HG03097 (cell line): ENCODE data around the gene GSS.

ENCODE experiments used
- ATAC-seq: cut with Tn5 transposase; IDR thresholded peaks from one replicate; pipeline ENCODE4 v1.9.1; 2021; ENCODE audit not compliant: unreplicated experiment, low FRiP score

GSS gene

DNA sequence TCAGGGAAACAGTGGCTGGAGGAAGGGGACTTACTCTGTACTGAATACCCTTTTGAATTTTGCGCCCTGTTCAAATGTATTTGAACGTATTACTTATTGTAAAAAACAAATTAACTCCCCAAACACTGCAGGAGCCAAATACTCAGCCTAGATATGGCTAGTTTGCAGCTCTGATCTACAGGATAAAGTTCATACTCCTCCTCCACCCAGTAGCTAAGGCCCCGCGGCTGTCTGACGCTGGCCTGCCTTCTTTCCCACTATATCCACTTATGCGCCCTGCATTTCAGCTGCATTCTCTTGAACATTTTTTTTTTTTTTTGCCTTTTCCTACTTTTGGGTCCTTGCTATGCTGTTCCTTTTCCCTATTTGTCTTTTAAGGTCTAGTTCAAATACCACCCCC, 6.5 kb downstream of the GSS start:
- ATAC-seq: no peak

DNA sequence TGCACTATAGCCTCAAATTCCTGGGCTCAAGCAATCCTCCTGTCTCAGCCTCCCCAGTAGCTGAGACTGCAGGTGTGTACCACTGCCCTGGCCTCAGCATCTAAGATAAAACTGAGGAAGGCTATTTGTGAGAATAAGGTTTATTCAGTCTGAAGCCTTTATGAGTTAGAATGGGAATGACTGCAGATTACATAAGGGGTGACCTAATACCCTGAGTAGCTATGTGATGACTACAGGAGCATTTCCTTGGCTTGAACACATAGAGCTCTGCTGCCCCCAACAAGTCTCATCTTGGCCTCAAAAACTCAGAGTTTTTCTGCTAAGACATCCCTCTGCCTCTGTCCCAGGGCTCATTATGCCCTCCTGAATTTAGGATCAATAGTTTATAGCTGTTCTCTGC, 7.6 kb downstream of the GSS start:
- ATAC-seq: no peak

DNA sequence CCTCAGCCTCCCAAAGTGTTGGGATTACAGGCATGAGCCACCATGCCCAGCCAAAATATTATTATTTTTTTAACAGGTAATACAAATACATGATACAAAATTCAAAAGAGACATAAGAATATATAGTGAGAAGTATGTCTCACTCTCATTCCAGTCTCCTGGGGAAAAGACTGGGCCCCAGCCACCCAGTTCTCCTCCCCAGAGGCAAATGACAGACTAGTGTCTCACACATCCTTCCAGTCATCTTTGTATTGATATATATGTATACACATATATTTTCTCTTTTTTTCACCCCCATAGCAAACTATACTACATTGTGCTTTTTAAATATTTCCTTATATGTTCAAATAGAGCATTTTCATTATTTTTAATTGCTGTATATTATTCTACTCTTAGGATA, 8.3 kb downstream of the GSS start:
- no peak for ATAC-seq

DNA sequence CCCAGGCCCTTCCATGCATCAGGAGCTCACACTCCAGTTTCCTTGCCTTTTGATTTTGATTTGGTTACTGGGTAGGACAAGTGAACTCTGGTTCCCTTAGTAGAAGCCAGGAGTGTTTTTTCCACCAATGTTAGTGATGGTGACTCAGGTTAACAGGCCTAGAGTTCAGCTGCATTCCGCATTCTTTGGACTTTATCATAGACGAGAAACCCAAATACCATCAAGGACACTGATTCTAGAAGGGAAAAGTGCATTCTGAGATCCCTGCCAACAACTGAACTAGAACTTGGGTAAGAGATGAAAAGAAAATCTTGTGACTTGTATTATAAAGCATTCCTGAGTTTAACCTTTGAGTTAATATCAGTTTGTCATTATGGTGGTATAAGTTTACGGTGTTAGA, 8.9 kb downstream of the GSS start:
- no peak for ATAC-seq

DNA sequence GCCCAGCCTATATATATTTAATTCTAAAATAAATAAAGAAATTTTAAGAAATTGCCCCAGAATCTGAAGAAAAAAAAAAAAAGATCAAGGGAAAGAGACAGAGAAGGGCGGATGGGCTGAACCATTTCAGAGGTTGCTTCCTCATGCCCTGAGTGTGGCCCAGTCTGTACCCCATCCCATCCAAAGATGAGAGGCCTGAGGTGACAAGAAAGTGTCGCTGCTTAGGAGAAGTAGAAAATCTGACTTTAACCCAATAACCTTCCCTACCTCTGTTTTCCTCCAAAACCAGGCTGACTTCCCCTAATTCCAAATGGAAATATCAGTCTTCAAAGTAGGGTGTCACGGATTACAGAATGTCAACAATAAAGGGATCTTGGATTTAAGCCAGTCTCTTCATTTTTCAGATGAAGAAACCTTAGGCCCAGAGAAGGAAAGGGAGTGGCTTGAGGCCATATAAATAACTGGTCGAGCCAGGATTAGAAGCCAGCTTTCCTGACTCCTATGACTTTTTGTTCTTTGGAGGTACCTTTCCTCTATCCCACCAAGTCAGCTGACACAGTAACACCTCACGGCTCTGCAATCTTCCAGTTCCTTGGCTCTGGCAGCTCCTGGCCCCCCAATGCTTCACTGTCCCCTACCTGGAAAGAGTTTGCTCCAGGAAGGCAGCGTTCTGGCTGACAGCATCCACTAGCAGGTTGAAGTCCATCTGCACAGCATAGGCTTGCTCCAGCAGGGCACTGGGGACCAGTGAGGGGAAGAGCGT, 10.1 kb downstream of the GSS start:
- ATAC-seq: no peak

DNA sequence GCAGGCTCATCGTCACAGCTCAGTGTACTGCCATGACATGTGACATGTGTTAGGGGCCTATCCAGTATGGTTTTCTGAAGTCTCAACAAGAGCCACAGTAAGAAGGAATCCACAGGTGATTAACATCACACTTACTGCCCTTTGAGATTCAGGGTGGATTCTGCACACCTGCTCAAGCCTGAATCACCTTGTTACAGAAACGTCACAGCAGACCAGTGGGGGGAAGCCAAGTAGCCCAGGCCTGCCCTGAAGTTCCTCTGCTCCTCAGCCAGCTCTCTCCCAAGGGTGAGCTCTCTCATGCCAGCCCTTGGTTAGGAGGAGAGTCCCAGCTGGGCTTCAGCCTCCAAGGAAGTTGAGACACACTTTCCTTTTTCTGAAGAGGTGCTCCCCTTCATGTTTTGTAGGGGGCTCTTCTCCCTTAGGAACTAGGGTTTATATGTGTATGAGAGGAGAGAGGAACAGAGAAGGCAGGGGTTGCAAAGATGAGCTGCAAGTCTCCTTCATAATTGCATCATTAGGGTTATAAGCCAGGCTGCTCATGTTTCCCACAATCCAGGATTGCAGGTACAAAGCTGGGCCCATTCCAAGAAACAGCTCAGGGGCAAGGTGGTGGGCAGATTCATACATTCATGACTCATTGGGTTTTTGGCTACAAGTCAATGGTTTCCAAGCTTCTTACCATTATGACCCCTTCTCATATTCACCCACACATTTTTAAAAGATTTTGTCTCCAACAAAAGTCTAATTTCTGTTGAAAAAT, 11.6 kb downstream of the GSS start:
- no peak for ATAC-seq

DNA sequence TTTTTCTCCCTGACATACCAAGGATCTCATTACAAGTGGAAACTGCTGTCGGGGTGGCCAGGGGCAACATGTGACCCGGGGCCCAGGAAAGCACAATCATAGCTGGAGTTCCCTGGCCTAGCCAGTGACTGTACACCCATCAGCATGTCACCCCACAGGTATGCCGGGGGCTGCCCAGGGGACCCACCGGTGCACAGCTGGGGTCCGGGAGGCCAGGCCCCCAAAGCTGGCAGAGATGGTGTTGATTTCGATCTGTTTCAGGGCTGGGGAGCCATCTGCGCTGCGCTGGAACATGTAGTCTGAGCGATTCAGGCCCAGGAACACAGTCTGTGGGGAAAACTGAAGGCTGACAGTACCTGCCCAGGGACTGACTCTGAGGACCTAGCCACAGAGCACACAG, 13.3 kb downstream of the GSS start:
- no peak for ATAC-seq

DNA sequence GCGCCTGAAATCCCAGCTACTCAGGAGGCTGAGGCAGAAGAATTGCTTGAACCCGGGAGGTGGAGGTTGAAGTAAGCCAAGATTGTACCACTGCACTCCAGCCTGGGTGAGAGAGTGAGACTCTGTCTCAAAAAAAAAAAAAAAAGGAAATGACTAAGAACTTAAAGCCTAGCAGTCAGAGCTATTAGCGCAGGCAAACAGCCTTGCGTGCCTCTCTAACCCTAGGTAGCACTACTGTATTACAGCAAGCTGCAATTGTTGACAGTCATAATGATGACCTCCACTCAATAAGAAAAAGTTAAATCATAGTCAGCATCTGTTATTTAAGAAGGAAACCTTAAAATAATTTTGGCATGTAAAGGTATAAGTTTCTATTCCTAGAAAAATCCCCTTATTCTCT, 14.4 kb downstream of the GSS start:
- ATAC-seq: no peak

DNA sequence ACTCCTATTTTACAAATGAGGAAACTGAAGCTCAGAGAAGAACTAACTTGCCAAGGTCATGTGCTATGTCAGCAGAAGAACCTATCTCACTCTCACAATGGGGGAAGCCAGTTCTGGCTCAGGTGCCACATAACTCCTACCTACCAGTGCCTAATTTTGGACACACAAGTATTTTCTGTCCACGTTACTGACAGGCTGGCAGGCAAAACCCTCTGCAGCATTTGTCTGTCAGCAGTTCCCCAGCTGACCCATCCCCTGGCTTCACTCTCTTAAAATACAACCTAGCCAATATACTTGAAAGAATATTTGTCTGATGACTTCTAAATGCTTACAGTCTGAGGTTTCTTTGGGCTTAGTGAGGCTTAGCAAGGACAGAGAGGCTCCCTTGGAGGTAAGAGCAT, 15.5 kb downstream of the GSS start:
- no peak for ATAC-seq

DNA sequence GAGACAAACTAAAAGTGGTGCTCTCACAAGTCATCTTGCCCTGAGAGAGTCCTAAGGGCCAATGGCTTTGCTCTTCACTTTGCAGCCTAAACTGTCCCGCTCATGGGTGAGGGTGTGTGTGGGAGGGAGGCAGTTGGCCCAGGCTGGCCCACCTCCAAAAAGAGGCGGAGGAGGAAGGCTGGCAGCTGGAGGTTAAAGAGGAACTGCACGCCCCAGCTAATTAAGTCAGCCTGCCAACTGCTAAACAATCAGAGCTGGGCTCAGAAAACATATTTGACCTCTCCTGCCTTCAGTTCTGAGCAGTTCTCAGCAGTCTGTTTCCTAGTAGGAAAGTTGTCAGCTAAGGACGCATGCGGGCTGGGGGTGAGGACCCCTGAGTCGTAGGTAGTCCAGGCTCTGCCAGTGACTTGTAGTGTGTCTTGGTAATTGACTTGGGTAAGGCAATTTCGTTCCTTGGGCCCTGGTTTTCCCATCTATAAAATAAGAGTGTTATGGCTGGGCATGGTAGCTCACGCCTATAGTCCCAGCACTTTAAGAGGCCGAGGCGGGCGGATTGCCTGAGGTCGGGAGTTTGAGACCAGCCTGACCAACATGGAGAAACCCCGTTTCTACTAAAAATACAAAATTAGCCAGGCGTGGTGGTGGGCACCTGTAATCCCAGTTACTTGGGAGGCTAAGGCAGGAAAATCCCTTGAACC, 17.0 kb downstream of the GSS start:
- ATAC-seq: no peak

DNA sequence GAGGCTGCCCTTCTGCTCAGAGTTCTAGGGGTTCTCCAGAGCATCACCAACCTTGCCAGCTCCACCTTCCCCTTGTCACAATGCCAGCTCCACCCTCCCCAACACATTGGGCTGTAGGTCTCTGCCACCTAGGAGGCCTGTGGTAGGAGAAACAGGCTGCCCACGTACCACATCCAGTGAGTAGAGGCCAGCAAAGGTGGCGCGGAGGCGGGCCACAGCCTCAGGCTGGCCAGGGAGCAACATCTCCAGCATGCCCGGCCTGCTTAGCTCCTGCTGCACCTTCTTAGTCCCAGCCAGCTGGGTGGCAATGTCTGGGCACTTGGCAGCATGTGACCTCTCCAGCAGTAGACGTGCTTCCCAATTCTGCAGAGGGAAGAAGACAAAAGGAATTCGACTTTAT, 23.8 kb downstream of the GSS start:
- ATAC-seq: no peak

DNA sequence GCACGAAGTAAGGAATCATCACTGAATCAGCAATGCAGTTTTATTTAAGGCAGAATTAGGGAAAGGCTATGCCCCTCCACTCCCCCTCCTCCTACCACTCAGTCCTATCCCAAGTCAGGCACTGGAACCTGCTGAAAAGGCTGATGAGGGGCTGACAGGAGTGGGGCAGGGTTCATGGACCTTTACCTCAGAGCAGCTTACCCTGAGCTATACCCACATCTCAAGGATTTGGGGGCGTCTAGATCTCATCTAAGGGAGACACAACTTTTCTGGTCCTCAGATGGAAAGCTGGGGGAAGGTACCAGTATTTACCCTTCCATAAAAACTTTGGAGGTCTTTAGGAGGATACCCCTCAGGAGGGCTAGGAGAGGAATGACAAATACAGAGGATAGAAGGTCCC, 27.2 kb downstream of the GSS start:
- ATAC-seq: no peak

DNA sequence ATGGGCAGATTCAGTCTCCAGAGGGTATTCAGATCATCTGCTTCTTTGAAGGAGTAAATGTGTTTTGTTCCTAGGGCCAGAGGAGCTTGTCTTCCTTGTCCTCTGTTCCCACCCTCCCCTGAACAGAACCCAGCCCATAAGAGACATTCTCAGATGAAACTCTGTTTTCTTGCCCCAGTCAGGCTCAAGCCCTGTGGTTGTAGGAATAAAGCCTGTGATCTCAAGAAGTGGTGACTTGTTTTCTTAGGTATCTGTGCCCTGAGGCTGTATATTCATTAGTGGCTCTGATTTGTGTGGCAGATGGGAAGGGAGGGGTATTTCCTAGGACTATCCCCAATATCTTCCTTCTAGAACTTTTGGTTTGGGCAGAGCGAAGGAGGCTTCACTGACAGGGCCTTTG, 27.9 kb downstream of the GSS start:
- no peak for ATAC-seq

DNA sequence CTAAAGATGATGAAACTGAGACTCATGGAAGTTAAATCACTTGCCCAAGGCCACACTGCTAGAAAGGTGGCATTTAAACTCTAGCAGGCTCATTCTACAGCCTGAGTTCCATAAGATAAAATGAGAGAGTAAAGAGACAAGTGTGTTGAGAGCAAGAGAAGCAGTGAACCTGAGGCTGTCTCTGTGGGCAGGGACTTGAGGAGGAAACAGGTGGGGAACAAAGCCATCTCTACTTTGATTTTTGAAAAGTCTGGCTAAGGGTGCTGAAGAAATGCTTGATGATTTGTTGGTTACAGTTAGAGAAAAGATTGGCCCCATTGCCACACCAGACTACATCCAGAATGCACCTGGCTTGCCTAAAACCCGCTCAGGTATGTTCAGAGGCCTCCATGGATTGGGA, 29.0 kb downstream of the GSS start:
- no peak for ATAC-seq

DNA sequence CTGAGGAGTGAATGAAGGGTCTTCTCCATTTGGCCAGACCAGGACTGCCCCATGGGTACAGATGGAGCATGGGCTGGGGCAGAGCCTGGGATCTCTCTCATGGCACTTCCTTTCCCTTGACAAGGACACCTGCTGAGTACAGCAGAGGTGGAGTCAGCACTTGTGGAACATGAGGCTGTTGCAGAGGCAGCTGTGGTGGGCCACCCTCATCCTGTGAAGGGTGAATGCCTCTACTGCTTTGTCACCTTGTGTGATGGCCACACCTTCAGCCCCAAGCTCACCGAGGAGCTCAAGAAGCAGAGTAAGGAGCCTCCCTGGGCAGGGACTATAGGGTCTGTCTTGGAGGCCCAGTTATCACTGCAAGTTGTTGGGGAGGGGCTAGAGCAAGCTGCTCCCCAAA, 29.6 kb downstream of the GSS start:
- no peak for ATAC-seq

DNA sequence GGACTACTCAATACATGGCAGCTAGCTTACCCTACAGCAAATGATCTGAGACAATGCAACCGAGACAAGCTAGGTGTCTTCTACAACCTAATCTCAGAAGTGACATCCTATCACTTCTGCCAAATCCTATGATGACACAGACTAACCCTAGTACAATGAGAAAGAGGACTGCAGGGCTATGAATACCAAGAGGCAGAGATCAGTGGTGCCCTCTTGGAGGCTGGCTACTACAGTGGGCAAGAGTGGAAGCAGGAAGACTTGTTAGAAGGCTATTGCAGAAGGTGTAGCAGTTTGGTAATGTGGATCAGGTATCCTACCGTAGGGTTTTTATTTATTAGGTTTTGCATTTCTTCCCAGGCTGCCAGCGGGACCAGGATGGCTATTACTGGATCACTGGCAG, 30.3 kb downstream of the GSS start:
- ATAC-seq: no peak

DNA sequence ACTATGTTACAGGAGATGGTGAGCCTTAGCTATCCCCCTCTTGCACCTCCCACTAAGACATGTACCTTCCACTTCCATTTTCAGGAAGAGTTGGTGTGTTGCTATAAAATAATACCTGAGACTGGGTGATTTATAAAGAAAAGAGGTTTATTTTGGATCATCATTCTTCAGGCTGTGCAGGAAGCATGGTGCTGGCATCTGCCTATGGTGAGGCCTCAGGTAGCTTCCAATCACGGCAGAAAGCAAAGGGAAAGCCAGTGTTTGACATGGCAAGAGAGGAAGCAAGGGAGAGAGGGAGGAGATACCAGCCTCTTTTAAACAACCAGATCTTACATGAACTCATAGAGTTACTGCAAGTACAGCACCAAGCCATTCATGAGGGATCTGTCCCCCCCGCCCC, 32.2 kb downstream of the GSS start:
- no peak for ATAC-seq

DNA sequence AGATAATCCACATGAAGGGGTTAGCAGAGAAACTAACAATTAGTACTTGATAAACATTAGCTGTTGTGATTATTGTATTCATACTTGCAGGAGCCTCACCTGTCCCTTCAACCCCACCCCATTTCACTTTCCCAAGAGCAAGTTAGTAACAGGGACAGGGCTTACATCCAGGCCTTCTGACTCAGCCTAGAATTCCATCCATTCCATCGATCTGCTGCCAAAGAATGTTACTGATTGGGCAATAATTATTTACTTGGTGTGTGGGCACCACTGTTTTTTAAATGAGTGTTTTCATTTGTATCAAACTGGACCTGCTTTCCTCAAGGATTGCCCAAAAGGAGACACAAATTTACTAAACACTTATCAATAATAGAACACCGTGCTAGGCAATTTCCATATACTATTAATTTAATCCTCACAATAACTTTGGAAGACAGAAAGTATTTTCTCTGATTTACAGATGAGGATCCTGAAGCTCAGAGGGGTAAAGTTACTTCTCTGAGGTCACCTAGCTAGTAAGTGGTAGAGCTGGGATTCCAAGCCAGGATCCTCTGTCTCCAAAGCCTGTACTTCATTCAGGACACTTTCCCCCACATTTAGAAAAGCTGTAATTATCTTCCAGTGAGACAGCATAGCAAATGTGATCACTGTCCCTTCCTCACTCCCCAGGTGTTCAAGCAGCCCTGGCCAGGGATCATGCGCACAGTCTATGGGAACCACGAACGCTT, 32.8 kb downstream of the GSS start:
- no peak for ATAC-seq

DNA sequence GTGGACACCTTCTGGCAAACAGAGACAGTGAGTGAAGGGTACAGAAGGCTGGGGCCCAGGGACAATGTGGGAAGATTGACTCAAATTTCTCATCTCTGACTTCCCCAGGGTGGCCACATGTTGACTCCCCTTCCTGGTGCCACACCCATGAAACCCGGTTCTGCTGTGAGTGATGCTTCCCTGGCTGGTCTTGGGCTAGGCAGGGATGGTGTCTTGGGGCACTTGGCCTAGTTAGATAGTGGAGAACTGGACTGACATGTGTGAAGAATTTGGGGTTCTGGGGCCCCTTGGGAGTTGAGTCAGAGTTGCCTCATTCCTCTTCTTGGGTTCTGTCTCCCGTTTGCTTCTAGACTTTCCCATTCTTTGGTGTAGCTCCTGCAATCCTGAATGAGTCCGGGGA, 34.2 kb downstream of the GSS start:
- ATAC-seq: no peak

DNA sequence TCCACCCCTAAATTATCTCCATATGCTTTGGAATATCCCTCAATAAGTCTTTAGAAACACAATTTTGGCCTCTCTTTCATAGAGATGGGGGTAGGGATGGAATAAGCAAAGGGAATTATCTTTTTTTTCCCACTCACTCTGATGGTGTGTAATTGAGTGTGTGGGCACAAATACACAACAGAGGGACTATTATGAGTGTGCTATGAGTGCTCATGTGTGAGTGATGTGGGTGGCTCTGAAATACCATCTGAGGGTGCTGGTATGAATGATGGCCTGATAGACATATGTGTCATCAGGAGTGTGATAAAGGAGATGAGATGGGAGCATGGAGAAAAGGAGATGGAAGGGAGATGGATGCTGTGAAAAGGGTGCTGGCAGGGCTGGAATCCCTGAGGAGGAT, 35.6 kb downstream of the GSS start:
- no peak for ATAC-seq

DNA sequence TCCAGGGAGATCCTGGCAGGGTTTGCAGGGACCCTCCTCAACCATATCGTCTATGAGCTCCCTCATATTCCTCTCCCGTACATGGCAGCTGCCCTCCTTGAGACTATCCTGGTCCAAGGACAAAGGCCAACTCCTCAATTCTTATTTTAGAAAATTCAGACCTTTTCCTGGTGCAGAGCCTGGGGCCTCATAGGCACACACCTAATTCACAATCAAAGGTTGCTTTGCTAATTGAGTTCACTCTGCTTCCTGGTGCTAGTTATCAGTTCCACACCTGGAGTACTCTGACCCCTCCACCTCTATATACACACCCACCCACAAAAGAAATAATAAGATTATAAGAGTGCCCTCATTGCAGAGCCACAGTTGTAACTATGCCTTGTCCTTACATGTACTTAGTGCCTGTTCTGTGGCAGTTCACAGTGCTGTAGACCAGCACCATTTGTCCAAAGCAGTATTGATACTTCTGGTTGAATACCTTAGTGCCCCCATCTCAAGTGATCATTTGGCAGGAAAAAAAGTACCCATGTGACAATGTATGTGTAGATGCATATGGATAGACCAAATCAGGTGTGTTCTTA, 38.7 kb downstream of the GSS start:
- ATAC-seq: no peak
